ENCODE data around the gene ITPK1.

DNA sequence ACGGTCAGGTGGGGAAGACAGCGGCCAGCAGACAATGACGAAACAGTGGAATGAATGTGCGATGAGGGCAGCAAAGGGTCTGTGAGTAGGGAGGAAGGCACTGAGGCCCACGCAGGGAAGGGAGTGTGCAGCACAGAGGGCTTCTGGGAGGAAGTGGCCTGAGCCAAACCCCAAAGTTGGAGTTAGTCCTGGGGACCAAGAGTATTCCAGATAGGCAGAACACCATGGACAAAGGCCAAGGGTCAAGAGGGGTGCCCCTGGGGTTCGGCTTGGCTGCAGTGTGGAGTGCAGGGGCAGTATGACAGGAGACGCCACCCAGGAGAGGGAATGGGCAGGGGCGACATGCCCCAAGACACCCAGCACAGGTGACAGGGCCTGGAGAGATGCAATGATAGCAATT, 134.0 kb downstream of the ITPK1 start:
- TF ChIP-seq TAF1 (IDR thresholded peaks at IDR 0.05; ENCODE audit: borderline replicate concordance, insufficient read depth, low read length) (no peak), POLR2AphosphoS5 (IDR thresholded peaks at IDR 0.05; ENCODE audit: low read depth, low read length) (no peak), SIN3A (IDR thresholded peaks at IDR 0.05; ENCODE audit: borderline replicate concordance, insufficient read depth, low read length) (no peak), FOXP2 (optimal IDR thresholded peaks at IDR 0.05; ENCODE audit: borderline replicate concordance, extremely low read depth, extremely low read length, insufficient read depth) (no peak)
- TF ChIP-seq, protein P1, sequence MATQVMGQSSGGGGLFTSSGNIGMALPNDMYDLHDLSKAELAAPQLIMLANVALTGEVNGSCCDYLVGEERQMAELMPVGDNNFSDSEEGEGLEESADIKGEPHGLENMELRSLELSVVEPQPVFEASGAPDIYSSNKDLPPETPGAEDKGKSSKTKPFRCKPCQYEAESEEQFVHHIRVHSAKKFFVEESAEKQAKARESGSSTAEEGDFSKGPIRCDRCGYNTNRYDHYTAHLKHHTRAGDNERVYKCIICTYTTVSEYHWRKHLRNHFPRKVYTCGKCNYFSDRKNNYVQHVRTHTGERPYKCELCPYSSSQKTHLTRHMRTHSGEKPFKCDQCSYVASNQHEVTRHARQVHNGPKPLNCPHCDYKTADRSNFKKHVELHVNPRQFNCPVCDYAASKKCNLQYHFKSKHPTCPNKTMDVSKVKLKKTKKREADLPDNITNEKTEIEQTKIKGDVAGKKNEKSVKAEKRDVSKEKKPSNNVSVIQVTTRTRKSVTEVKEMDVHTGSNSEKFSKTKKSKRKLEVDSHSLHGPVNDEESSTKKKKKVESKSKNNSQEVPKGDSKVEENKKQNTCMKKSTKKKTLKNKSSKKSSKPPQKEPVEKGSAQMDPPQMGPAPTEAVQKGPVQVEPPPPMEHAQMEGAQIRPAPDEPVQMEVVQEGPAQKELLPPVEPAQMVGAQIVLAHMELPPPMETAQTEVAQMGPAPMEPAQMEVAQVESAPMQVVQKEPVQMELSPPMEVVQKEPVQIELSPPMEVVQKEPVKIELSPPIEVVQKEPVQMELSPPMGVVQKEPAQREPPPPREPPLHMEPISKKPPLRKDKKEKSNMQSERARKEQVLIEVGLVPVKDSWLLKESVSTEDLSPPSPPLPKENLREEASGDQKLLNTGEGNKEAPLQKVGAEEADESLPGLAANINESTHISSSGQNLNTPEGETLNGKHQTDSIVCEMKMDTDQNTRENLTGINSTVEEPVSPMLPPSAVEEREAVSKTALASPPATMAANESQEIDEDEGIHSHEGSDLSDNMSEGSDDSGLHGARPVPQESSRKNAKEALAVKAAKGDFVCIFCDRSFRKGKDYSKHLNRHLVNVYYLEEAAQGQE (IDR thresholded peaks at IDR 0.05; ENCODE audit: insufficient read depth in 1 of 2, low read depth in 2 of 2, low read length in 2 of 2): no peak

Data from PFSK-1 (cell line).